22Rv1 (cell line): Measurements from ENCODE around the gene CFAP52.

Experiments
- CTCF ChIP-seq: fragments of 450-650 bp; IDR thresholded peaks from 2 replicates; pipeline ENCODE4 v1.5.1; 2017; ENCODE audit warnings: mild to moderate bottlenecking
- ZFX ChIP-seq: fragments of 450-650 bp; IDR thresholded peaks from 2 replicates; pipeline ENCODE4 v1.6.1; 2017; ENCODE audit warnings: antibody characterized with exemption, borderline replicate concordance

DNA sequence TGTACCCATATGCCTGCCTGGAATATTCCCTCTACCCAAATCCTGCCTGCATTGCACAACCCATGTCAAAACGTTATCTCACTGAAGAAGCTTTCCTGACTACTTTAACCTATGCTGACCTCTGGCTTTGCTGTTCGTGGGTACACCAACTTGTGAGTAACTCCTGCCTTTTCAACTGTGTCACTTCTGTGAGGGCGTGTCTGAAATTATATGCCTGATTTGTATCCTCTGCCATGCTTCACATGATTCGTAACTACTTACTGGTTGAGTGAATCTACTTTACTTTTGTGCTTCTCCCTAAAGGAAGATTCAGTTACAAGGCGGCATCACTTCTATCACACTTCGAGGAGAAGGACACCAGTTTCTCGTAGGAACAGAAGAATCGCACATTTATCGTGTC lies 35.6 kb downstream of the CFAP52 start:
- TF ChIP-seq CTCF (no peak), ZFX (no peak)
